MG63 (cell line): Measurements from ENCODE around the gene COL28A1. TPM values are rescaled to one million over a fixed set of nuclear protein-coding genes. Genes with fewer than 3 reads are reported as not detected.
"Not testable (repeated sequence)": the region's sequence is repeated elsewhere in the genome, so short reads cannot be mapped to it uniquely, and the experiment has no call there.

Experiments used
- DNase-seq: peaks from one replicate; pipeline ENCODE4 v3.0.0-alpha.2; 2020
- H3K27me3 ChIP-seq: fragments of 250-450 bp; sonication (Bioruptor Pico); 2 replicates; pipeline ENCODE4 v1.5.1; 2020; ENCODE audit warnings: mild to moderate bottlenecking, moderate library complexity
- H3K36me3 ChIP-seq: fragments of 250-450 bp; sonication (Bioruptor Pico); 2 replicates; pipeline ENCODE4 v1.5.1; 2020; ENCODE audit warnings: mild to moderate bottlenecking, moderate library complexity
- H3K4me3 ChIP-seq: fragments of 250-450 bp; sonication (Bioruptor Pico); 2 replicates; pipeline ENCODE4 v1.5.1; 2020; ENCODE audit warnings: mild to moderate bottlenecking, moderate library complexity
- H3K9me3 ChIP-seq: fragments of 250-450 bp; sonication (Bioruptor Pico); 2 replicates; pipeline ENCODE4 v1.5.1; 2020; ENCODE audit warnings: mild to moderate bottlenecking, moderate library complexity
- total RNA-seq: library from RNA; depleted of rRNA; stranded (reverse); fragments of >200 nt; shearing (Covaris generic); gene quantifications from 2 replicates; pipeline ENCODE4 v1.2.3, GENCODE V29; 2014; ENCODE audit warnings: low replicate concordance

COL28A1 gene
- total RNA-seq, 1 experiment from 2014 or later, result not detected

- DNase-seq, result peak; percentile 51
- H3K36me3 ChIP-seq, result no peaks in the 10 kb centered on the region
- no peaks in the 10 kb centered on the region for H3K9me3 ChIP-seq
- H3K4me3 ChIP-seq, result peak overlapping the region; percentile 51
- H3K27me3 ChIP-seq, result no peaks in the 10 kb centered on the region
Measured at GRCh38 chr7:7424151-7424873, 111.4 kb downstream of the COL28A1 start.

DNA sequence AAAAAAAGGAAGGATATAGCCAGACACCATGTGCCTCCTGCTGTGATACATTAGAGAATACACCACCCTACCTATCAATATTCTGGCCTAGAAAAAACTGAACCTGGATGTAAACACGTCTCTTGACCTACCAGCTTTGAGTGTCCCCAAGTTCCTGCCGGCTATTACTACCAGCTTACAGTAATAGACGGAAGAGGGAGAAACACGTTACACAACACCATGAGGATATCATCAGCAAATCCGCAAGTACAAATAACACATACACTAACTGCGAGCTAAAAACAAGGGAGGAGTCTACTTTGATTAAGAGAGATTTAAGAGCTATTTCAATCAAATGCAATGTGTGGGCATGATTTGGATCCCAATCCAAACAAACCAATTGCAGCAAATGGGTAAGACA, 113.0 kb downstream of the COL28A1 start:
- no peak overlapping the region for H3K4me3 ChIP-seq
- H3K36me3 ChIP-seq, result no peaks in the 10 kb centered on the region
- H3K27me3 ChIP-seq, result no peaks in the 10 kb centered on the region
- no peaks in the 10 kb centered on the region for H3K9me3 ChIP-seq
- DNase-seq, result no peak

- DNase-seq, result no peak
- no peak overlapping the region for H3K4me3 ChIP-seq
- no peaks in the 10 kb centered on the region for H3K36me3 ChIP-seq
- no peaks in the 10 kb centered on the region for H3K9me3 ChIP-seq
- no peaks in the 10 kb centered on the region for H3K27me3 ChIP-seq
Measured at GRCh38 chr7:7421826-7422225, 113.8 kb downstream of the COL28A1 start.

DNA sequence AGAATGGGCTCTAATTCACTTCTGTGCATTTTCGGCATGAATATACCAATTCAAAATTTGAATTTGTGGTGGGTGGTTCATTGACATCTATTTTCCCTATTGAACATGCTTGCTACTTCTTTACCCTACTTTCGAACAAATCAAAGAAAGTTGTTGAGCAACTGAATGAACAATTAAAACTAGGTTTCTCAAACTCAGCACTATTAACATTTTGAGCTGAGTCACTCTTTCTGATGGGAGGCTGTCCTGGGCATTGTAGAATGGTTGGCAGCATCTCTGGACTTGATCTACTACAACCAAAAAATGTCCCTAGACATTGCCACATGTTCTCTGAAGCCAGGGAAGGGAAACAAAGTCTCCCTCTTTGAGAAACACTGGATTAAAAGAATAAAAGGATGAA, 116.7 kb downstream of the COL28A1 start:
- H3K4me3 ChIP-seq, result no peak overlapping the region
- H3K36me3 ChIP-seq, result no peaks in the 10 kb centered on the region
- DNase-seq, result no peak
- H3K9me3 ChIP-seq, result no peaks in the 10 kb centered on the region
- no peaks in the 10 kb centered on the region for H3K27me3 ChIP-seq

- no peak for DNase-seq
- no peak overlapping the region for H3K4me3 ChIP-seq
- H3K27me3 ChIP-seq, result no peaks in the 10 kb centered on the region
- no peaks in the 10 kb centered on the region for H3K9me3 ChIP-seq
- no peaks in the 10 kb centered on the region for H3K36me3 ChIP-seq
Measured at GRCh38 chr7:7417851-7418250, 117.8 kb downstream of the COL28A1 start.

DNA sequence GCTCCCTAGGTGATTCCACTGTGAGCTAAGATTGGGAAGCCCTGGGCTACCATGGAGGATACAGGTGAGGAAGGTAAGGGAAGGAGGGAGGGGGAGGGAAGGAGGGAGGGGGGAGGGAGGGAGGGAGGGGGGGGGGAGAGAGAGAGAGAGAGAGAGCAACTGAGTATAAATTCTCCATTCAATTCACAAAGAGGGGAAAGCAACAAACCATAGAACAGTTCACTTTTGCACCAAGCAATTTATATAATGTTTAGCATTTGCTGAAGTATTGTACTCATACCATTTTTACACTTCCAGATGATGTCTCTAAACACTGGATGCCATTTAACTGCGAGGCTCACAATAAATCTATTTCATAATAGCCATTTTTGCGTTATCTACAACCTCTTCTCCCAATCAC, 118.3 kb downstream of the COL28A1 start:
- Histone ChIP-seq H3K4me3 (no peak overlapping the region), H3K27me3 (no peaks in the 10 kb centered on the region), H3K9me3 (no peaks in the 10 kb centered on the region), H3K36me3 (no peaks in the 10 kb centered on the region)
- no peak for DNase-seq

DNA sequence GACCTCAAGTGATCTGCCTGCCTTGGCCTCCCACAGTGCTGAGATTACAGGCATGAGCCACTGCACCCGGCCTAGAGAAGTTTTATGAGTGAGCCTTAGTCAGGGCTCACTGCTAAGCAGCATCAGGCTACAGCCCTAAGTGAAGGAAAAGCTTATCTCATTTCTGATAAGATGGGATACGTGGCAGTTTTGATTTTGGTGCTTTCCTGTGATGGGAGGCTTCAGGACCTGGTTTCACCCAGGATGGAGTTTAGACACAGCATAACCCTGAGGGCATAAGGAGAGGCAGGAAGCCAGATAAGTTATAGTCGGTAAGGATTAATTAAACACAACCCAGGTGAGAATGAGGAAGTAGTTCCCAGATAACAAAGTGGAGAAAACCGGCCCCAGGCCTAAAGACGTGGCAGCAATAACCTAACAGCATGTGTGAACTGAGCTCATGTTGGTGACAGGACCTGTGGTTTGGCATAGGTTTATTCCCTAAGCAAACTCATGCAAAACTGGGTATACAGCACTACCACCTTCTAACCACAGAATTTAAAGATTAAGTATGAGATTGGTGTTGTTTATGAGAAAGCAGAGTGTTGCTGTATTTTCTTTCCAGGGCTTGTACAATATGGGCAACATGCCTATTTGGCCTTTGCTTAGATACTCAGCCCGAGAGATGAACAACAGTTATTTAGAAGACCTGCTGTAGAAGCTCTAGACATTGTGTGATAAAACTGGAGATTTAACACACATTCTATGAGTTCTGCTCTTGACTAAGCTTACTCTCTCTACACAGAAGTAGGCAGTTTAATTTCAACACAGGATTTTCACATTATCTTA, 119.4 kb downstream of the COL28A1 start:
- Histone ChIP-seq H3K4me3 (no peak overlapping the region), H3K36me3 (no peaks in the 10 kb centered on the region), H3K9me3 (no peaks in the 10 kb centered on the region), H3K27me3 (no peaks in the 10 kb centered on the region)
- peak; percentile 73 for DNase-seq

- Histone ChIP-seq H3K36me3 (no peaks in the 10 kb centered on the region), H3K27me3 (no peaks in the 10 kb centered on the region), H3K4me3 (no peak overlapping the region), H3K9me3 (no peaks in the 10 kb centered on the region)
- DNase-seq, result no peak
Measured at GRCh38 chr7:7414791-7415603, 120.7 kb downstream of the COL28A1 start.

GRCh38 chr7:7408001-7408770, 127.5 kb downstream of the COL28A1 start:
- no peak for DNase-seq
- H3K9me3 ChIP-seq, result no peaks in the 10 kb centered on the region; the same call in 1 of the 2 replicates
- H3K27me3 ChIP-seq, result peaks cover 7% of the 10 kb centered on the region
- no peaks in the 10 kb centered on the region for H3K36me3 ChIP-seq
- no peak overlapping the region for H3K4me3 ChIP-seq

GRCh38 chr7:7405461-7405860, 130.2 kb downstream of the COL28A1 start:
- no peaks in the 10 kb centered on the region for H3K36me3 ChIP-seq
- H3K9me3 ChIP-seq, result no peaks in the 10 kb centered on the region; the same call in 1 of the 2 replicates
- no peak for DNase-seq
- H3K27me3 ChIP-seq, result peaks cover 7% of the 10 kb centered on the region
- no peak overlapping the region for H3K4me3 ChIP-seq

DNA sequence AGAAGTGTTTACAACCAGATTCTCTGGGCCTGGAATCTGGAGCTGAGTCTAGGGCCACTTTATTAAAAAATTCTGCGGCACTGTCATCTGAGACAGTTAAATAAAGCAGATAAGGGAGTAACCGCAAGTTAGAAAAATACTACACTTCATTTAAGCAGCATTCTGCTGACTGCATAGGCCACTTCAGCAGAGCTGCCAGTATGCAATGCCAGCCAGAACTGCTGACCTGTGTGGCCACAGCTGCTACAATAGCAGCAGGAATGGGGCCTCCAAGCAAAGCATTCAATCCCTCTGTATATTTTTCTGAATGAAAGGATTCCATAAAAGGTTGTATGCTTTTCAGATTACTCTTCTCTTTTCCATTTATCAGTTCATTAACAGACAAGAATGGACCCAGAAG, 136.0 kb downstream of the COL28A1 start:
- H3K36me3 ChIP-seq, result no peaks in the 10 kb centered on the region
- no peak overlapping the region for H3K4me3 ChIP-seq
- no peaks in the 10 kb centered on the region for H3K27me3 ChIP-seq
- DNase-seq, result no peak
- H3K9me3 ChIP-seq, result no peaks in the 10 kb centered on the region

- Histone ChIP-seq H3K36me3 (no peaks in the 10 kb centered on the region), H3K27me3 (no peaks in the 10 kb centered on the region), H3K9me3 (no peaks in the 10 kb centered on the region), H3K4me3 (no peak overlapping the region)
- no peak for DNase-seq
Measured at GRCh38 chr7:7395785-7396184, 139.9 kb downstream of the COL28A1 start.

DNA sequence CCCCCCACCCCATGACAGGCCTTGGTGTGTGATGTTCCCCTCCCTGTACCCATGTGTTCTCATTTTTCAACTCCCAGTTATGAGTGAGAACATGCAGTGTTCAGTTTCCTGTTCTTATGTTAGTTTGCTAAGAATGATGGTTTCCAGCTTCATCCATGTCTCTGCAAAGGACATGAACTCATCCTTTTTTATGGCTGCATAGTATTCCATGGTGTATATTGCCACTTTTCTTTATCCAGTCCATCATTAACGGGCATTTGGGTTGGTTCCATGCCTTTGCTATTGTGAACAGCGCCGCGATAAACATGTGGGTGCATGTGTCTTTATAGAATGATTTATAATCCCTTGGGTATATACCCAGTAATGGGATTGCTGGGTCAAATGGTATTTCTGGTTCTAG, 147.5 kb downstream of the COL28A1 start:
- not testable (repeated sequence) for H3K36me3 ChIP-seq, H3K27me3 ChIP-seq, DNase-seq, H3K4me3 ChIP-seq, H3K9me3 ChIP-seq

GRCh38 chr7:7385421-7385820, 150.3 kb downstream of the COL28A1 start:
- H3K9me3 ChIP-seq, result no peaks in the 10 kb centered on the region
- no peak for DNase-seq
- H3K4me3 ChIP-seq, result no peak overlapping the region
- H3K27me3 ChIP-seq, result no peaks in the 10 kb centered on the region
- no peaks in the 10 kb centered on the region for H3K36me3 ChIP-seq

- DNase-seq, result no peak
- Histone ChIP-seq H3K4me3 (no peak overlapping the region), H3K36me3 (no peaks in the 10 kb centered on the region), H3K27me3 (no peaks in the 10 kb centered on the region), H3K9me3 (no peaks in the 10 kb centered on the region)
Measured at GRCh38 chr7:7384228-7384627, 151.4 kb downstream of the COL28A1 start.

DNA sequence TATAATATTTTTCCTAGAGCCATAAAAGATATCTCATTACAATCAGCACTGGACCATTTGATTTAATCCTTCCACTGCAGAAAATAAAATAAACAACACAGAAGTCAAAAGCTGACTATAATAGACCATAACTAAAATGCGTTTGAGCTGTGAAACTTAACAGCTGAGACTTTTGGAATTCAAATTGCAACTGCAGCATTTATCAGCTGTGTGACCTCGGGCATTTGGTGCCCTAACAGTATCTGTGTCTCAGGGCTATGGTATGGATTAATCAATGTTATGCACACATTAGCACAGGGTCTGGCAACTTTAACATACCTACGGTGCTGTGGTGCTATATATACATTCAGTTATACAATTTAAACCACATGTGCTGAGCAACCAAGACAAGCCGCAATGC, 160.1 kb downstream of the COL28A1 start:
- H3K27me3 ChIP-seq, result no peaks in the 10 kb centered on the region
- DNase-seq, result no peak
- H3K36me3 ChIP-seq, result no peaks in the 10 kb centered on the region
- no peak overlapping the region for H3K4me3 ChIP-seq
- H3K9me3 ChIP-seq, result no peaks in the 10 kb centered on the region
